Astrocyte (in vitro differentiated cells and primary cell): ENCODE data around the gene RASSF3.

Source experiments
- EZH2 ChIP-seq: IDR thresholded peaks from 2 replicates; pipeline ENCODE4 v1.6.1; 2012; ENCODE audit warnings: mild to moderate bottlenecking, low read length, inconsistent platforms; ENCODE audit not compliant: insufficient read depth
- TF ChIP-seq, protein P1 (sequence below): IDR thresholded peaks from 2 replicates; pipeline ENCODE4 v1.5.1; 2011; ENCODE audit warnings: low read depth, mild to moderate bottlenecking, inconsistent platforms, low read length, moderate library complexity; ENCODE audit not compliant: insufficient read depth

GRCh38 chr12:64735442-64735841, 125.1 kb downstream of the RASSF3 start:
- TF ChIP-seq, protein P1, sequence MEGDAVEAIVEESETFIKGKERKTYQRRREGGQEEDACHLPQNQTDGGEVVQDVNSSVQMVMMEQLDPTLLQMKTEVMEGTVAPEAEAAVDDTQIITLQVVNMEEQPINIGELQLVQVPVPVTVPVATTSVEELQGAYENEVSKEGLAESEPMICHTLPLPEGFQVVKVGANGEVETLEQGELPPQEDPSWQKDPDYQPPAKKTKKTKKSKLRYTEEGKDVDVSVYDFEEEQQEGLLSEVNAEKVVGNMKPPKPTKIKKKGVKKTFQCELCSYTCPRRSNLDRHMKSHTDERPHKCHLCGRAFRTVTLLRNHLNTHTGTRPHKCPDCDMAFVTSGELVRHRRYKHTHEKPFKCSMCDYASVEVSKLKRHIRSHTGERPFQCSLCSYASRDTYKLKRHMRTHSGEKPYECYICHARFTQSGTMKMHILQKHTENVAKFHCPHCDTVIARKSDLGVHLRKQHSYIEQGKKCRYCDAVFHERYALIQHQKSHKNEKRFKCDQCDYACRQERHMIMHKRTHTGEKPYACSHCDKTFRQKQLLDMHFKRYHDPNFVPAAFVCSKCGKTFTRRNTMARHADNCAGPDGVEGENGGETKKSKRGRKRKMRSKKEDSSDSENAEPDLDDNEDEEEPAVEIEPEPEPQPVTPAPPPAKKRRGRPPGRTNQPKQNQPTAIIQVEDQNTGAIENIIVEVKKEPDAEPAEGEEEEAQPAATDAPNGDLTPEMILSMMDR: no peak
- no peak for TF ChIP-seq EZH2
